AG04450 (cell line): Measurements from ENCODE around the gene KRT1. TPM values are rescaled to one million over a fixed set of nuclear protein-coding genes. Genes with fewer than 3 reads are reported as not detected.

Experiments
- CTCF ChIA-PET: fragments of 300-600, 350-600 bp; formaldehyde crosslinking; extraction: SDS; loops from one replicate; lab custom pipeline; 2022; ENCODE audit warnings: antibody characterized with exemption, inconsistent platforms; lab: Charles Lee
- POLR2A ChIA-PET: fragments of 350-600 bp; formaldehyde crosslinking; extraction: SDS; loops from one replicate; lab custom pipeline; 2021; ENCODE audit warnings: antibody characterized with exemption, inconsistent platforms; lab: Yijun Ruan, JAX
- DNase-seq: peaks from one replicate; pipeline ENCODE4 v3.0.0-alpha.2; 2011; ENCODE audit warnings: low read depth, low spot score
- H3K27ac ChIP-seq: one replicate; pipeline ENCODE4 v1.5.1; 2012; ENCODE audit warnings: low read depth, low read length, control low read depth
- H3K27me3 ChIP-seq: one replicate; pipeline ENCODE4 v1.6.0; 2012; ENCODE audit warnings: low read length; ENCODE audit not compliant: control insufficient read depth, insufficient read depth
- H3K4me3 ChIP-seq: 2 replicates; pipeline ENCODE4 v1.5.1; 2011; ENCODE audit warnings: mild to moderate bottlenecking, low read depth, low read length, control low read depth
- H3K9me3 ChIP-seq: 2 replicates; pipeline ENCODE4 v1.5.1; 2012; ENCODE audit warnings: low read length; ENCODE audit not compliant: control insufficient read depth, insufficient read depth
- CTCF ChIP-seq: IDR thresholded peaks from 2 replicates; pipeline ENCODE4 v1.5.1; 2011; ENCODE audit warnings: low read depth, low read length, control low read depth, inconsistent platforms
- polyA plus RNA-seq: library from polyadenylated mRNA; depleted of rRNA; stranded (reverse); fragments of >200 nt; gene quantifications from 2 replicates; pipeline ENCODE4 v1.2.3, GENCODE V29; 2011

Gene KRT1
- polyA plus RNA-seq, 1 experiment, result not detected

- CTCF ChIA-PET, result no interaction called here
Measured at GRCh38 chr12:52661668-52662067, 18.5 kb downstream of the KRT1 start.

GRCh38 chr12:52660934-52661499 lies 19.2 kb downstream of the KRT1 start:
- no peak for TF ChIP-seq CTCF
- ChIA-PET POLR2A (no interaction called here), CTCF (no interaction called here)
- Histone ChIP-seq H3K27me3 (peaks cover 16% of the 10 kb centered on the region), H3K9me3 (no peaks in the 10 kb centered on the region), H3K4me3 (no peak overlapping the region), H3K27ac (no peak overlapping the region)
- no peak for DNase-seq

More at GRCh38 chr12:52661668-52662067, 18.5 kb downstream of the KRT1 start:
- POLR2A ChIA-PET, result no interaction called here
- DNase-seq, result no peak
- no peak overlapping the region for H3K4me3 ChIP-seq
- peaks cover 16% of the 10 kb centered on the region for H3K27me3 ChIP-seq
- TF ChIP-seq CTCF, result no peak
- H3K27ac ChIP-seq, result no peak overlapping the region
- no peaks in the 10 kb centered on the region for H3K9me3 ChIP-seq

GRCh38 chr12:52659951-52660350 lies 20.3 kb downstream of the KRT1 start:
- H3K4me3 ChIP-seq, result no peak overlapping the region
- H3K27me3 ChIP-seq, result peaks cover 14% of the 10 kb centered on the region
- TF ChIP-seq CTCF, result no peak
- POLR2A ChIA-PET, result no interaction called here
- H3K9me3 ChIP-seq, result no peaks in the 10 kb centered on the region
- CTCF ChIA-PET, result no interaction called here
- no peak for DNase-seq
- no peak overlapping the region for H3K27ac ChIP-seq

GRCh38 chr12:52659395-52659794 lies 20.8 kb downstream of the KRT1 start:
- Histone ChIP-seq H3K27me3 (peaks cover 14% of the 10 kb centered on the region), H3K9me3 (no peaks in the 10 kb centered on the region), H3K27ac (no peak overlapping the region), H3K4me3 (no peak overlapping the region)
- ChIA-PET CTCF (no interaction called here), POLR2A (no interaction called here)
- DNase-seq, result no peak
- no peak for TF ChIP-seq CTCF

- TF ChIP-seq CTCF, result no peak
- Histone ChIP-seq H3K4me3 (no peak overlapping the region), H3K27me3 (peaks cover 14% of the 10 kb centered on the region), H3K27ac (no peak overlapping the region), H3K9me3 (no peaks in the 10 kb centered on the region)
- no peak for DNase-seq
- ChIA-PET POLR2A (no interaction called here), CTCF (no interaction called here)
Measured at GRCh38 chr12:52658196-52658595, 22.0 kb downstream of the KRT1 start.
